Measurements from ENCODE around the gene SLC25A39. TPM values are rescaled to one million over a fixed set of nuclear protein-coding genes. Genes with fewer than 3 reads are reported as not detected.

Gene SLC25A39
- total and polyA plus RNA-seq, 2 experiments from 2014 or later: 92.7 to 179 TPM

GRCh38 chr17:44314869-44315661 lies 9.6 kb downstream of the SLC25A39 start:
- 5% methylated on average over 21 of the region's 81 CpGs for WGBS (ENCODE audit: low lambda C conversion rate, missing lambda C conversion rate)
- Histone ChIP-seq H4K20me1 (ENCODE audit: insufficient read depth, poor library complexity, severe bottlenecking) (no peaks in the 10 kb centered on the region), H3K36me3 (replicated peaks; ENCODE audit: insufficient read depth, low read depth) (no peaks in the 10 kb centered on the region), H2AFZ (no peak overlapping the region), H3K9me2 (replicated peaks; ENCODE audit: insufficient read depth) (no peaks in the 10 kb centered on the region), H3K27ac (no peak overlapping the region), H3K4me3 (peak overlapping the region; percentile 23), H3K79me2 (no peaks in the 10 kb centered on the region), H3K27me3 (peaks cover 44% of the 10 kb centered on the region), H3K9me3 (ENCODE audit: low read depth) (no peaks in the 10 kb centered on the region), H3K4me2 (peak overlapping the region; percentile 87), H3K4me1 (ENCODE audit: insufficient read depth) (peaks cover 3% of the 10 kb centered on the region)
- TF ChIP-seq EZH2 (IDR thresholded peaks at IDR 0.05; ENCODE audit: borderline replicate concordance) (no peak), EZH2phosphoT487 (IDR thresholded peaks at IDR 0.05; ENCODE audit: low read depth, severe bottlenecking, unreplicated experiment) (no peak), CTCF (IDR thresholded peaks at IDR 0.05; ENCODE audit: poor library complexity) (no peak)
- DNase-seq (ENCODE audit: low spot score): peak; percentile 77

GRCh38 chr17:44314524-44314868 lies 10.1 kb downstream of the SLC25A39 start:
- Histone ChIP-seq H3K27ac (no peak overlapping the region), H3K9me2 (replicated peaks; ENCODE audit: insufficient read depth) (no peaks in the 10 kb centered on the region), H4K20me1 (ENCODE audit: insufficient read depth, poor library complexity, severe bottlenecking) (no peaks in the 10 kb centered on the region), H2AFZ (no peak overlapping the region), H3K4me1 (ENCODE audit: insufficient read depth) (peaks cover 3% of the 10 kb centered on the region), H3K4me2 (peak overlapping the region; percentile 87), H3K4me3 (no peak overlapping the region), H3K79me2 (no peaks in the 10 kb centered on the region), H3K27me3 (peaks cover 44% of the 10 kb centered on the region), H3K36me3 (replicated peaks; ENCODE audit: insufficient read depth, low read depth) (no peaks in the 10 kb centered on the region), H3K9me3 (ENCODE audit: low read depth) (no peaks in the 10 kb centered on the region)
- 55% methylated on average over 4 of the region's 11 CpGs for WGBS (ENCODE audit: low lambda C conversion rate, missing lambda C conversion rate)
- DNase-seq (ENCODE audit: low spot score): no peak
- TF ChIP-seq EZH2phosphoT487 (IDR thresholded peaks at IDR 0.05; ENCODE audit: low read depth, severe bottlenecking, unreplicated experiment) (no peak), EZH2 (IDR thresholded peaks at IDR 0.05; ENCODE audit: borderline replicate concordance) (no peak), CTCF (IDR thresholded peaks at IDR 0.05; ENCODE audit: poor library complexity) (no peak)

GRCh38 chr17:44314031-44314430 lies 10.6 kb downstream of the SLC25A39 start:
- Histone ChIP-seq H3K4me1 (ENCODE audit: insufficient read depth) (peaks cover 3% of the 10 kb centered on the region), H3K79me2 (no peaks in the 10 kb centered on the region), H3K4me2 (no peak overlapping the region), H3K9me3 (ENCODE audit: low read depth) (no peaks in the 10 kb centered on the region), H3K36me3 (replicated peaks; ENCODE audit: insufficient read depth, low read depth) (no peaks in the 10 kb centered on the region), H3K9me2 (replicated peaks; ENCODE audit: insufficient read depth) (no peaks in the 10 kb centered on the region), H2AFZ (no peak overlapping the region), H3K27ac (no peak overlapping the region), H3K4me3 (no peak overlapping the region), H3K27me3 (peaks cover 44% of the 10 kb centered on the region), H4K20me1 (ENCODE audit: insufficient read depth, poor library complexity, severe bottlenecking) (no peaks in the 10 kb centered on the region)
- no peak for DNase-seq (ENCODE audit: low spot score)
- WGBS (ENCODE audit: low lambda C conversion rate, missing lambda C conversion rate): 88% methylated on average over 7 of the region's 7 CpGs
- TF ChIP-seq EZH2 (IDR thresholded peaks at IDR 0.05; ENCODE audit: borderline replicate concordance) (no peak), CTCF (IDR thresholded peaks at IDR 0.05; ENCODE audit: poor library complexity) (no peak), EZH2phosphoT487 (IDR thresholded peaks at IDR 0.05; ENCODE audit: low read depth, severe bottlenecking, unreplicated experiment) (no peak)
